Cardiac fibroblast (primary cell): ENCODE measurements around the gene ATP6V0C.

Source experiments
- DNase-seq, 2 donors: peaks; one replicate each; pipeline versions ENCODE4 v3.0.0 to v3.0.0-alpha.2; 2010; ENCODE audit warnings: low read depth in 2 of 2
- H3K4me3 ChIP-seq, 2 donors: replicated peaks in 1 of 2; 1 replicate in 1 of 2; 2 replicates in 1 of 2; pipeline ENCODE4 v1.5.1; 2011; ENCODE audit warnings: low read depth in 2 of 2, low read length in 2 of 2, mild to moderate bottlenecking in 2 of 2, moderate library complexity in 1 of 2
- TF ChIP-seq, protein P1 (sequence below): IDR thresholded peaks from one replicate; pipeline ENCODE4 v1.5.1; 2011; ENCODE audit warnings: low read depth, mild to moderate bottlenecking, low read length, inconsistent platforms

The ATP6V0C gene

DNA sequence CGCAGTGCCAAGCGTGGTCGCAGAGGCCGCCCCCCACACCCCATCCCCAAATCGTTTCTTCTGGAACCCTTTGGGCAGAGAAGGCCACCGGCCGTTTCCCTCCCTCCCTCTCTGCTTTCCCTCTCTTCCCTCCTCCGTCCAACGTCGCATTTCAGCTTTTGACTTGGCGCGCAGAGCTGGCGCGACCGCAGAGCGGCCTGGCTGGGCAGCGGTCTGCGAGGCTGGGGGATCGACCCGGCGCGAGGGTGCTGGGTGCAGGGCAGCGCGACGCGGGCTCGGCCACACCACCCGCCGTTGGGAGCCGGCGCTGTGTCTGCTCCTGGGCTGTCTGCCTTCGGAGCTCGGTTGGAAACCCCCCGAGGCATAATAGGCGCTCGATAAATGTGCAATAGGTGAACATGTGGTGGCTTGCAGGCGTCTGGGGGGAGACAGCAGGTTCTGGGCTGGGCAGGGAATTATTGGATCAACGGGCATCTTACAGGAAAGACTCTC is 45.5 kb upstream of the ATP6V0C start:
- no peak for DNase-seq
- peak overlapping the region; percentile 32 to 49 for H3K4me3 ChIP-seq
- TF ChIP-seq, protein P1, sequence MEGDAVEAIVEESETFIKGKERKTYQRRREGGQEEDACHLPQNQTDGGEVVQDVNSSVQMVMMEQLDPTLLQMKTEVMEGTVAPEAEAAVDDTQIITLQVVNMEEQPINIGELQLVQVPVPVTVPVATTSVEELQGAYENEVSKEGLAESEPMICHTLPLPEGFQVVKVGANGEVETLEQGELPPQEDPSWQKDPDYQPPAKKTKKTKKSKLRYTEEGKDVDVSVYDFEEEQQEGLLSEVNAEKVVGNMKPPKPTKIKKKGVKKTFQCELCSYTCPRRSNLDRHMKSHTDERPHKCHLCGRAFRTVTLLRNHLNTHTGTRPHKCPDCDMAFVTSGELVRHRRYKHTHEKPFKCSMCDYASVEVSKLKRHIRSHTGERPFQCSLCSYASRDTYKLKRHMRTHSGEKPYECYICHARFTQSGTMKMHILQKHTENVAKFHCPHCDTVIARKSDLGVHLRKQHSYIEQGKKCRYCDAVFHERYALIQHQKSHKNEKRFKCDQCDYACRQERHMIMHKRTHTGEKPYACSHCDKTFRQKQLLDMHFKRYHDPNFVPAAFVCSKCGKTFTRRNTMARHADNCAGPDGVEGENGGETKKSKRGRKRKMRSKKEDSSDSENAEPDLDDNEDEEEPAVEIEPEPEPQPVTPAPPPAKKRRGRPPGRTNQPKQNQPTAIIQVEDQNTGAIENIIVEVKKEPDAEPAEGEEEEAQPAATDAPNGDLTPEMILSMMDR: no peak

DNA sequence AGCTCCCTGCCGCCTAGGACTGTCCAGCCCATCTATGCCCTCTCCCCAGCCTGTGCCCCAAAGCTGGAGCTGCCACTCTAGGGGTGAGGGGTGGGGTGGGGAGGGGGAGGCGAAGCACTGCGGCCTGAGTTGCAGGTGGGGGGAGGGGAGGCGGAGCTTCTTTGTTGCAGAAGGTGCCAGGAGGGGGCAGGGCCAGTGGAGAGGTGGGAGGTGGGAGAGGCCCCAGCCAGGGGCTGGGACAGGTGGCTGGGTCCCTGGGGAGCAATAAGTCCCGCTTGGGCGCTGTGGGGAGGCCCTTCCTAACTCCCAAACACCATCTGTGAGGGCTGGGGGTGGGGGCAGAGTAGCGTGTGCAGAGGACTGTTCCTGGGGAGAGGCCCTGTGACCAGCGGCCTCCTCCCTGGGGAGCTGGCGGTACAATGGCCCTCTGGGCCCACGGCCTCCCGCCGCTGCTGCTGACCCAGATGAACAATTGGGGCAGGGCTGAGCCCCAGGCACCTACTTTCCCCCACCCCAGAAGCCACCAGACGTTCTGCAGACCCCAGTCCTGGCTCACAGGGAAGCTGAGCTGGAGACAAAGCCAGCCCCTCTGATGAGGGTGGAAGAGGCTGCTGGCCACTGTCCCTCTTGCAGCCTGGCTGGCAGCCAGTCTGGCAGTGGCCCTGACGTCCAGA is 44.9 kb upstream of the ATP6V0C start:
- TF ChIP-seq, protein P1: no peak
- no peak for DNase-seq

DNA sequence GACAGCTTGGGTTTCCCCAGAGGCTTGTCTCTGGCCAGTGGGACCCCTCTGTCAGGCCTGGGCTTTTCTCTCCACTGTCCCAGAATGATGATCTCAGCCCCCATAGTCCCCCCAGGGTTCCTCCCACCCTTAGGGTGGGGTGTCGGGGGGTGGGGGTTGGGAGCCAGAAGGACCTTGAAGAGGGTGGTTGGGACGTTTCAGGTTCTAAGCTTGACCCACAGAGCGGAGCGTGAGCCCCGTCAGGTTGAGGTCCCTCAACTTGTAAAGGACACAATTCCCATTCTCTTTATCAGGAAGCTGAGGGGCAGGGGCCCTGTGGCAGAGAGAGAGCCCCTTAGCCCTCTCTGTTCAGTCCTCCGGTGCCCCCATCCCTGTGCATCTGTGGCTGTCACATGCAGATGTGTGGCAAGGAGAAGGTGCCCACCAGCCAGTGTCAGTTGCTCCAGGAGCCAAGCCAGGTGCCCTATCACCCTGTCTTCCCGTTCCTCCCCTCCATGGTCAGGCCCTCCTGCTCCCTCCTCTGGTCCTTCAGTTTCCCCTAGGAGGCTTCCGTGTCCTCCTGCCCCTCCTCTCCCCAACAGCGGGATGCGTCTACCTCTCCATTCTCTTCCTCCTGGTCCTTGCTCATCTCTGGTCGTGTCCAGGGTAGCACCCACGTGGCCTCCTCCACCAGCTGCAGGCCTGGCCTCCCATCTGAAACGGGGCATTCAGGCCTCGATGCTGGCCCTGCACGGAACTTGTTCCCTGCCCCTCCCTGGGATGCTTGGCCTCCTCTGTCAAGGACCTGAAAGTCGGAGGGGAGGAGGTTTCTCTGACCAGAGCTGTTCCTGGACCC is 44.1 kb upstream of the ATP6V0C start:
- no peak for DNase-seq
- no peak overlapping the region for H3K4me3 ChIP-seq
- TF ChIP-seq, protein P1: no peak

More for the DNA sequence above, 44.9 kb upstream of the ATP6V0C start:
- H3K4me3 ChIP-seq: peak overlapping the region in 1 of 2 donors; percentile 13

DNA sequence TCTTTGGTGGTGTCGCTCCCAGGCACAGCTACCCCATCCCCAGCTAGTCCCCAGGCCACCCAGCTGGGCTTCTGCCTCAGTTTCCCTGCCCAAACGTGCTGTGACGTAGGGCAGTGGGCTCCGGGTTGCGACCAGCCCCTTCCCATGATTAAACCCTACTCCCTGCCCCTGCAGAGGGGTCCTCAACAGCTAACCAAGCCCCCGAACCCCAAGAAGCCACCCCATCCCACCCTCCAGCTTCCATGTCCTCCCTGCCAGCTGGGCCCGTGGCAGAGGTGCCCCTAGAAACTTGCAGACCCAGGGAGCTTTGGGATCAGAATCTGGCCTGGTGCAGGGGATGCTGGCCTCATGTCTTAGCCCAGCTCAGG is 43.5 kb upstream of the ATP6V0C start:
- H3K4me3 ChIP-seq: no peak overlapping the region
- no peak for DNase-seq
- TF ChIP-seq, protein P1: no peak

DNA sequence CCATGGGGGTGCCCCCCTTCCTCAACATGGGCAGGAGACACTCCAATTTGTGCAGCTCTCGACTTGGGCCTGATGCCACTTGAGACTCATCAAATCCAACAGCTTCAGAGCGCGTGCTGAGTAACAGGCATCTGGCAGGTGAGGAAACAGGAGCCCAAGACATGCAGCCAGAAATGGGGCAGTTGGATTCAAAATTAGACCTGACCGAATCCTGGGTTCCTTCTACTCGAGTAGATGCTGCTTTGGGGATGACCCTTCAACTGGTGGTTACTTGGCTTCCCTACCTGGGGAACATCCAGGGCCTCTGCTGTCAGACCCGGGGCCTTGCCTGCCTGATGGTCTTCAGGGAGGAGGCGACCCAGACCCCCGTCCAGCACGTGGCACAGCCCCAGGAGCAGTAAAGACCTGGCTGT is 43.1 kb upstream of the ATP6V0C start:
- no peak overlapping the region for H3K4me3 ChIP-seq
- TF ChIP-seq, protein P1: no peak

DNA sequence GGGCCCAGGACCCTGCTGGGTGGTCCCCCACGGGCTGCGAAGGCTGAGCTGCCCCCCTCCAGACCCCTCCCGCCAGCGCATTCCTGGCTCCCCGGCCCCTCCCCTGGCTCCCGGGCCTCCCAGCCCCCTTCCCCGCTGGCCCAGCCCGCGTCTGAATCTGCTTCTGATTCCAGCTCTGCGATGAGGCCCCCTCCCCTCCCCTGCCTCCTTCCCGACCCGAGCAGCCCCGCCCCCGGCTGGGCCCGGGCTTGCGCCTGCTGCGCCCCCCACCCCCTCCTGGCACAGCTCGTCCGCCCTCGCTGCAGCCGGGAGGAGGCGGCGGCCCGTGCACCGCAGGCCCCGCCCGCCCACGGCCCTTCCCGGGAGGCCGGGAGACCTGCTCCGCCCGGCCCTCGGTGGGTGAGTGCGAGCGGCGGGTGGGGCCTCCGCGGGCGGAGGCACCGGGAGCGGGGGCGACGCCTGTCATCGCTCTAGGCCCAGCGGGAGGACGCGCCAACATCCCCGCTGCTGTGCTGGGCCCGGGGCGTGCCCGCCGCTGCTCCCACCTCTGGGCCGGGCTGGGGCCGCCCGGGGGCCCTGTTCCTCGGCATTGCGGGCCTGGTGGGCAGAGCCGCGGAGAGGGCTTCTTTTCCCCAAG is 42.6 kb upstream of the ATP6V0C start, which contains the start of gene NTN3:
Gene NTN3, plus strand, starts transcription at position 282 of the 637 bp plus-strand sequence. CDS start 405 bp downstream, outside the sequence.
- H3K4me3 ChIP-seq: no peak within 1 kb of the TSS
- TF ChIP-seq, protein P1: no peak
- peak in 1 of 2 donors; percentile 26 for DNase-seq

More for the DNA sequence above, 43.1 kb upstream of the ATP6V0C start:
- DNase-seq: no peak
